ENCODE measurements around the gene ZCCHC12. TPM values are rescaled to one million over a fixed set of nuclear protein-coding genes. Genes with fewer than 3 reads are reported as not detected.

ZCCHC12 gene
- total and polyA plus RNA-seq, 12 donors = 0.54 to 10.0 (median 1.6) TPM; not detected in 1

DNA sequence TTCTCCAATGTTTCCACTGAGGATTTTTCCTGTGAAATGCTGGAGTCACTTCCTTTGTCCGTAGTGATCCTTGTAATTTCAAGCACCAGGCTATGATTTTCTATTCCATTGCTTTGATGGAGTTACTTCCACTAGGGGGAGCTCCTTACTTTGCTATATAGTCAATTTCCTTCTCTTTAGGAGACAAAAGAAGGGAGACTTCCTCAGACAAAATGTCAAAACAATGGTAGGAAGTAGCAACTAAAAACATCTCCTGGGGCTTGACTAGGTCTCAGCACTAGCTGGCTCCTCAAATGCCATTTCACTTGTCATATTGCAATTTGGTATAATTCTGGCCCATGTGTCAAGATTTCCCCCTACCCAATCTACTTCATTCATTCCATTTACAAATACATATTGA lies 24.1 kb downstream of the ZCCHC12 start:
- no peaks in the 10 kb centered on the region for H3K27me3 ChIP-seq
- intact Hi-C loops (cut with DNase I) = loop anchor here (5.0 to 10.0 kb wide), 3 partner anchors 157 to 225 kb away; partner anchors contain the start of gene CT47C1 (in 1 of the 2)
- H3K27ac ChIP-seq = no peak overlapping the region
- no peaks in the 10 kb centered on the region for H3K36me3 ChIP-seq (replicated peaks in 1 of 2)
- no peak for DNase-seq
- no peaks in the 10 kb centered on the region for H3K4me1 ChIP-seq (replicated peaks in 1 of 2)
- WGBS, 4 donors = 0 to 24% (median 5%) methylated on average over 1 of the region's 1 CpG
- no peaks in the 10 kb centered on the region for H3K9me3 ChIP-seq (replicated peaks in 1 of 3)
- no peak overlapping the region for H3K4me3 ChIP-seq
- TF ChIP-seq POLR2A (IDR thresholded peaks at IDR 0.05) = no peak
- TF ChIP-seq, protein P1, sequence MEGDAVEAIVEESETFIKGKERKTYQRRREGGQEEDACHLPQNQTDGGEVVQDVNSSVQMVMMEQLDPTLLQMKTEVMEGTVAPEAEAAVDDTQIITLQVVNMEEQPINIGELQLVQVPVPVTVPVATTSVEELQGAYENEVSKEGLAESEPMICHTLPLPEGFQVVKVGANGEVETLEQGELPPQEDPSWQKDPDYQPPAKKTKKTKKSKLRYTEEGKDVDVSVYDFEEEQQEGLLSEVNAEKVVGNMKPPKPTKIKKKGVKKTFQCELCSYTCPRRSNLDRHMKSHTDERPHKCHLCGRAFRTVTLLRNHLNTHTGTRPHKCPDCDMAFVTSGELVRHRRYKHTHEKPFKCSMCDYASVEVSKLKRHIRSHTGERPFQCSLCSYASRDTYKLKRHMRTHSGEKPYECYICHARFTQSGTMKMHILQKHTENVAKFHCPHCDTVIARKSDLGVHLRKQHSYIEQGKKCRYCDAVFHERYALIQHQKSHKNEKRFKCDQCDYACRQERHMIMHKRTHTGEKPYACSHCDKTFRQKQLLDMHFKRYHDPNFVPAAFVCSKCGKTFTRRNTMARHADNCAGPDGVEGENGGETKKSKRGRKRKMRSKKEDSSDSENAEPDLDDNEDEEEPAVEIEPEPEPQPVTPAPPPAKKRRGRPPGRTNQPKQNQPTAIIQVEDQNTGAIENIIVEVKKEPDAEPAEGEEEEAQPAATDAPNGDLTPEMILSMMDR (IDR thresholded peaks at IDR 0.05) = peak; percentile 51 to 73 (median 68)

DNA sequence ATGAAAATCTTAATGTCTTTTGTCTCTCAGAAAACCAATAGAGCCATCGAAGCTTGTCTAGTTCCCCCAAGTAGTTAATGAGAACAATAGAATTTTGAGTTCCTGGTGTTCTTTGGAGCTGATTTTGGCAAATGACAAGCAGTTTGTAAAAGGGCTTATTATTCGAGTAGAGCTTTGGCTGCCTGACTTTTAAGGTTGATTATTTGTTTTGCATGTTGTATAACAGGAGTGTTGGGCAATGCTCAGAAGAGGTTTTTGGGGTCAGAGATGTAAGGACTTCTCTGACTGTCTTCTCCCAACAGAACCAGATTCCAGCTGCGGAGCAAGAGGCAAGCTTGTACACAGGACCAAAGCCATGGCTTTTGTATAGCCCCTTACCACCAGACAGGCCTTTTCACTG lies 30.0 kb downstream of the ZCCHC12 start:
- no peak overlapping the region for H3K27ac ChIP-seq
- TF ChIP-seq, protein P1 (IDR thresholded peaks at IDR 0.05) = no peak
- TF ChIP-seq POLR2A (IDR thresholded peaks at IDR 0.05) = no peak
- no peaks in the 10 kb centered on the region for H3K9me3 ChIP-seq (replicated peaks in 1 of 3)
- intact Hi-C loops (cut with DNase I) = no loop called here
- 46 to 75% (median 50%) methylated on average over 2 to 3 of the region's 3 CpGs for WGBS, 4 donors
- no peaks in the 10 kb centered on the region for H3K4me1 ChIP-seq (replicated peaks in 1 of 2)
- no peaks in the 10 kb centered on the region for H3K36me3 ChIP-seq (replicated peaks in 1 of 2)
- H3K4me3 ChIP-seq = no peak overlapping the region
- peaks cover 8% of the 10 kb centered on the region for H3K27me3 ChIP-seq
- no peak for DNase-seq

DNA sequence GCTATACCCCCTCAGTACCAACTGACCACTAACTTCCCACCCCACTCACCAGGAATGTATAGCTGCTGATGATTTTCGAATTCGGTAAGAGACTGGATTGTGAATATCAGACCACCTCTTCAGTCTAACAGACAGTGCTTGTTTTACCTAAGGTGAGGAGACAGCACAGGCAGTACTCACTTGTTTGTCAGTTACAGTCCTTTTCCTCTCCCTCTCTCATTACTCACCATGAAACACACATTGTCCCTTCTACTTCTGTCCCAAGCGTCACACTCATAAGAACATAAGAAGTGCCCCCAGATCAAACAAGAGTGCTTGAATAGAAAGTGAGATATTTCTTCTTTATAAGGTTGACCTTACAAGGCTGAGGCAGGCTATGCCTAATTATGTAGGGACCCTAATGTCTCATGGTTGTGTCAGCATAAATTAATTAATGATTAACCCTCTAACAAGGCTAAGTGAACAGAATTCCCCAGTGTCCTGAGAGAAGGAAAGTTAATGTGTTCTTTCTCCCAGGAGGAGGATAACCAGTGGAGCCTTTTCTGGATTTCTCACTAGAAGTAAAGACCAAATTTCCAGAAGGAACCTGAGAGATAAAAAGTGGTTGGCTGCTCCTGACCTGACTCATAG lies 32.2 kb downstream of the ZCCHC12 start:
- Histone ChIP-seq H3K9me3 (replicated peaks in 1 of 3) (no peaks in the 10 kb centered on the region), H3K36me3 (replicated peaks in 1 of 2) (no peaks in the 10 kb centered on the region), H3K27me3 (peaks cover 10% of the 10 kb centered on the region), H3K27ac (no peak overlapping the region), H3K4me3 (no peak overlapping the region), H3K4me1 (replicated peaks in 1 of 2) (no peaks in the 10 kb centered on the region)
- intact Hi-C loops (cut with DNase I) = no loop called here
- 80 to 100% (median 89%) methylated on average over 3 of the region's 3 CpGs for WGBS, 4 donors
- no peak for TF ChIP-seq POLR2A (IDR thresholded peaks at IDR 0.05)
- TF ChIP-seq, protein P1 (IDR thresholded peaks at IDR 0.05) = no peak
- DNase-seq = no peak

DNA sequence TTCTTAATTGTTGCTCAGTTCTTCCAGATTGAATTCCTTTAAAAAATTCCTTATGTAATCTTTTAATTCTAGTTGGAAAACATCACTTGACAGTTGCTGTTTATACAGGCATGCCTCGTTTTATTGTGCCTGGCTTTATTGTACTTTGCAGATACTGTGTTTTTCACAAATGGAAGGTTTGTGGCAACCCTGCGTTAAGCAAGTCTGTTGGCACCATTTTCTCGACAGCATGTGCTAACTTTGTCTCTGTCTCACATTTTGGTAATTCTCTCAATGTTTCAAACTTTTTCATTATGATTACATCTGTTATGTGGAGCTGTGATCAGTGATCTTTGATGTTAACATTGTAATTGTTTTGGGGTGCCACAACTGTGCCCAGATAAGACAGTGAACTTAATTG lies 33.4 kb downstream of the ZCCHC12 start:
- Histone ChIP-seq H3K27me3 (peaks cover 13% of the 10 kb centered on the region), H3K4me1 (replicated peaks in 1 of 2) (no peaks in the 10 kb centered on the region), H3K4me3 (no peak overlapping the region), H3K27ac (no peak overlapping the region), H3K36me3 (replicated peaks in 1 of 2) (no peaks in the 10 kb centered on the region), H3K9me3 (replicated peaks in 1 of 3) (no peaks in the 10 kb centered on the region)
- TF ChIP-seq POLR2A (IDR thresholded peaks at IDR 0.05) = no peak
- TF ChIP-seq, protein P1 (IDR thresholded peaks at IDR 0.05) = no peak
- 56 to 85% (median 73%) methylated on average over 3 of the region's 3 CpGs for WGBS, 4 donors
- no peak for DNase-seq
- intact Hi-C loops (cut with DNase I) = no loop called here

All from adrenal gland (tissue), 12 donors.